ENCODE data around the gene PPIL6.

The PPIL6 gene

DNA sequence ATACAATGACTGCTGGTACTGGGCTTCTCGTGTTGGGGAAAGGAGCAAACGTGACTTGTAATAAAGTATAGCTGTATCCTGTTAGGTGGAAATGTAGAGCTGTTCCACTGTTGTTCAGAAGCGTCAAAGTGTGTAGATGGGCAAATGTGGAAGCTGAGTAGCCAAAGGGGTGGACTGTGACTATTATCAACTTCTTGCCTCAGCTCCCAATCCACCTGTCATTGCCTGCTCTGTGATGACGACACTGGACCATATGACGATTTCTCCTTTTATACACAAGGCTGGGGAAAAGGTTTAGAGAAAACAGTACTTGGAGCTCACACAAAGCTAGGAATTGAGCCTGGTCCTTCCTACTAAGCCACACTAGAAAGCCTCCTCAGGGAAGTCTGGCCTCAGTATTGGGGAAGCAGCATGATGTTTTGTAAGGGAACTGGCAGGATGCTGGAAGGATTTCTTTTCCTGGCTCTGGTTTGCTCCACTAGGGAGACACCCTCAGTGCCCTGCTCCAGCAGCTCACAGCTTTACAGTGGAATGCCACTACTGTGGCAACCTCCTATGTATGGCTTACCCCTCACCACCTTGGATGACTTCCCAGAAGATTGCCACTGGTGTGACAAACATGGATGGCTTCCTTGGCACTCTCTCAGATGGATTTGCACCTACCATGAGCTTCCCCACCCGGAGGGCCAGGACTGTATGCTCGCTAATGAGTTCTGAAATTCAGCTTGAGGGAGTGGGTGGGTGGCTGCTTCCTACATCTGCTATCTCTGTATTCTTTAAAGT, 78.1 kb downstream of the PPIL6 start:
- no peak for DNase-seq (ENCODE audit: low spot score)

DNA sequence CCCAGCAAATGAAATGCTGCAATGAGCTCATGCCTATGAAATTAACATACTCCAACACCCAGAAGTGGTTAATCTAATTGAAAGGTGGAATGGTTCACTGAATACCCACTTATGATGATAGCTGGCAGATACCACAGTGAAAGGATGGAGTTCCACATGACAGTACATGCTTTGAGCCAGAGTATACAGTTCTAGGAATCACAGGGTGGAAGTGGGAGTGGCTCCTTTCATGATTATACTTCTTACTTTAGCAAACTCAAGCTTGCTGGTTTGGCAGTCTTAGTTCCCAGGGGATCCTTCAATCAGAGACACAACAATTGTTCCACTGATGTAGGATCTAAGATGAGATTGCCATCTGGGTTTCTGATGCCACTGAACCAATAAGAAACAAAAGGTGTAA, 79.6 kb downstream of the PPIL6 start:
- no peak for DNase-seq (ENCODE audit: low spot score)

DNA sequence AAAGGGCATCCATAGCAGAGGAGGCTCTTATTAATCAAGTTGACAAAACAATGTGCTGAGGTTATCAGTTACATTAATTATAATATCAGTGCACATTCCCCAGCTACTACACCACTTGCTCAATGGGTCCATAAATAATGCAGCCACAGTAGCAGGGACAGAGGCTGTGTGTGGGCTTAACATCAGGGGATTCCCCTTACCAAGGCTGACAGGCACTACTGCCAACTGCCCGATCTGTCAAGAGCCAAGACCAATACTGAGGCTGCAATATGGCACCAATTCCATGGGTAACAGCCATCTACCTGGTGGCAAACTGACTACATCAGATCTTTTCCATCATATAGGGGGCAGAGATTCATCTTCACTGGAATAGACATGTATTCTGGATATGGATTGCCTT, 80.1 kb downstream of the PPIL6 start:
- DNase-seq (ENCODE audit: low spot score): no peak

DNA sequence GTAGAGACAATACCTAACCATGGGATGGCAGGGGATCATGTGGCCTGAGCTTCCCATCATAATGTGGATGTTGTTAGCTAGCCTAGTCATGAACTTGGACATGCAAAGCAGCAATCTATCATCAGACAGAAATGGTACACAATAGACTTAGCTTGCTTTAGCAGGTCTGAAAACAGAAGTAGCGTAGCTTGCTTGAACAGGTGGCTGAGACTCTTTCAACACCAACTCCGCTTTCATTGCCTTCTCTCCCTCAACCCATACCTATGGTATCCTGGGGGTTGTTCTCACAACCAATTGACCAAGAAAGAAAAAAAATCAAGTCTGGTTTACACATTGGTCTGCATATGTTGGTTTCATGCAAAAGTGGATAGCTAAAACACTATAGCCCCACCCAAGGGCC, 81.2 kb downstream of the PPIL6 start:
- no peak for DNase-seq (ENCODE audit: low spot score)

DNA sequence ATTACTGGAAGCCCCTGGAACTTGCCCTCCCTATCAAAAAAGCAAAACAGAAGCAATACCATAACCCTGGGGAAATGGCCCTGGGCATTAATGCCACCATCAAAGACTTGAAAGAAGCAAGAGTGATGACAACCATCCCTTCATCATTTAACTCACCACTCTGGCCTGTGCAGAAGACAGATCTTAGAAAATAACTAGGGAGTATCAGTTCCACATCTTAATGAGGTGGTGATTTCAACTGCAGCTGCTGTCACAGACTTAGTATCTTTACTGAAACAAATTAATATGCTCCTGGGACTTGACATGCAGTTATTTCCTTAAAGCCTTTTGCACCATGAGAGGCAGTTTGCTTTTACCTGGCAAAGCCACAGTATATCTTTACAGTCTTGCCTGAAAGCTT, 82.2 kb downstream of the PPIL6 start:
- DNase-seq (ENCODE audit: low spot score): no peak

DNA sequence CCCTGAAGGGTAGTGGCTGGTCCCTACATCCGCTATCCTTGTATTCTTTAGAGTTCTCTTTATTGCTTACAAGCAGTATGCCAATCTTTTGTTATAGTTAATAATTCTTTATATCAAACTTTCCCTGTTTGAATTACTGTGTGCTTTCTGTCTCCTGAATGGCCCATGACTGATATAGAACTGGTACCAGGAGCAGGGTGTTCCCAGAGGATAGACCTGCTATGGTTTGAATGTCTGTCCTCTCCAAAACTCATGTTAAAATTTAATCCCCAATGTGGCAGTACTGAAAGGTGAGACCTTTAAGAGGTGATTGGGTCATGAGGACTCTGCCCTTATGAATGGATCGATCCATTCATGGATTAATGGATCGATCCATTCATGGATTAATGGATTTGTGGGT, 84.2 kb downstream of the PPIL6 start:
- DNase-seq (ENCODE audit: low spot score): no peak

DNA sequence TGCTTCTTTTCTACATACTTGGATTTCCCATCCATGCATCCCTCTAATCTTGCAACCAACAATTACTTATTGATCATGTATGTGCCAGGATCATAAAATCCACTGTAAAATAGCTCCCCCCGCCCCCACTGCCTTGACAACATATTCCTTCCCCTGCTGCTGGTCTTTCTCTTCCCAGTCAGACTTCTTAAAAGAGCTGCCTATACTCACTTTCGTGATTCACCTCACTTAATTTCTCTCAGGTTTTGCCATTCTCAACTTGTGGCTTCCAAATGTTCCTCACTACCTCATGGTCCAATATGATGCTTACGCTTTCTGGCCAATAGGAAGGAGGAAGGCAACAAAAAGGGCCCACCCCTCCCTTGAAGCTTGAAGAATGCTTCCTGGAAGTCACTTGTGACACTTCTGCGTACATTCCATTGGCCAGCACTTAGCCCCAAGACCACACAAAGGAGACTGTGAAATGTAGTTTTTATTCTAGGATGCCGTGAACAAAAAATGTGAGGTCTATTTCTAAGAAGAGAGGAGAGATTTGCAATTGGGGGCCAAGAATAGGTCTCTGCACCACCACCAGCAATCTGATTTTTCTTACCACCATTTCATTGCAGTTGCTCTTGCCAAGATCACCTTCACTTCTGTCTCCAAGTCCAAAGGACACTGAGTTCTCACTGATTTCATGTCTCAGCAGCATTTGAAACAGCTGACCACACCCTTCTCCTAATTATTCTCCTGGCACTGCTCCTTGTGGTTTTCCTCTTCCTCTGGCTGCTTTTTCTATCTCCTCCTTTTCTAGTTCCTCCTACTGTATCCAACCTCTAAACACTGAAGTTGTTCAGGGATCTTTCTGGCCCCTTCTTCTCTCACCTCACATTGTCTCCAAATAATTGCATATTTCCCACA, 88.9 kb downstream of the PPIL6 start:
- no peak for DNase-seq (ENCODE audit: low spot score)

DNA sequence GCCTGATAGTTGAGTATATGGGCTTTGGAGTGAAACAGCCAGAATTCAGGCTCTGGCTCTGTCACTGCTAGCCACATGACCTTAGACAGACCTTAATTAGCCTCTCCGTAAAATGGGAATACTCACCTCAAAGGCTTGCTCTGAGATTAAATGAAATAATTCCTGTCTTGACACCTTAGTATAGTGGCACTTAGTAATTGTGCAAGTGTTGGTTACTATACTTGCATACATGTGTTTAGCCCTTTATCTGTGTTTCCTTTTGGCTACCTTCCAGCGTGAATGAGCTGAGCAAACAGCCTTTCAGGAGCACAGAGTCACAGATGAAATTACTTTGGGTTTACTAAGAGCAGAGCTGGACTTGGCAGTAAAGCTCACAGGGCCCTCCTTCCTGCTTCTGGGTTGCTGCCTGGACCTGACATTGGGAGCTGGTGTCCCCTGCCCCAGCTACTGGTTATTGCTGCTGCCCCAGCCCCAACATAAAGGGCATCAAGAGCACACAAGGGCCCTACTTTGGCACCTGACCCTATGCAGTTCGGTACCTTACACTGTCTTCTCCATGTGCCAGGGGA, 90.9 kb downstream of the PPIL6 start:
- peak; percentile 13 for DNase-seq (ENCODE audit: low spot score)

DNA sequence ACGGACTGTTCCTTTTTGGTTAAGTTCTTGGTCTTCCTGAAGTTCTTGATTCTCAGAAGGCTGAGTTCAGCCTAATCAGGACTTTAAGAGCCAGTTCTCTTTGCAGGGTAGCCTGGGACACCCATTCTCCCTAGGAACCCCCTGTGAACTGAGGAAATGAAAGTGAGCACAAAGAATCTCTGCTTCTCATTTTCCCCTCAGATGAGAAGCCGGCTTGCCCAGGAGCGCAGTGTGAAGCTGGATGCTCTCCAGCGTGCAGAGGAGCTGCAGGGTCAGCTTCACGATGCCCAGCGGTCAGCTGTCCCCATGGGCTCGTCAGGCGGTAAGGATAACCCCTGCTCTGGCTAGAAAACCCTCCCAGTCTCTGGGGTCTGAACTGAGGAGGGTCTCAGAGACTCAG, 92.2 kb downstream of the PPIL6 start:
- no peak for DNase-seq (ENCODE audit: low spot score)

DNA sequence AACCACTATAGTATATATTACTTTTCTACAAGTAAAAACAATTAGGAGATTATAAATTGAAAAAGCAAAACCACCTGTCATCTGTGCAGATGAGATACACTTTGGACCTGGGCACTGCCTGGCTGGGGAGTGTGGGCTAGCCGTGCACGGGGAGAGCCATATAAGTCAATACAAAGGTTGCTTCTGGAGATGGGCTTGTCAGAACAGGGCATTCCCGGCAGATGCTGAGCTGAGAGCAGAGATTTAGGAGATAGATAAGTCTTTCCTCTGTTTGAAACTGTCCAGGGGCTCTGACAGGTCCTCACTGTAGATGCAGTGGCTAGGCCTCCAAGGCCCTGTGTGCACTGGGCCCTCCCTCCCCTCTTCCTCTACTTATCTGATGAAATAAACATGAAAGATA, 92.6 kb downstream of the PPIL6 start:
- DNase-seq (ENCODE audit: low spot score): no peak

DNA sequence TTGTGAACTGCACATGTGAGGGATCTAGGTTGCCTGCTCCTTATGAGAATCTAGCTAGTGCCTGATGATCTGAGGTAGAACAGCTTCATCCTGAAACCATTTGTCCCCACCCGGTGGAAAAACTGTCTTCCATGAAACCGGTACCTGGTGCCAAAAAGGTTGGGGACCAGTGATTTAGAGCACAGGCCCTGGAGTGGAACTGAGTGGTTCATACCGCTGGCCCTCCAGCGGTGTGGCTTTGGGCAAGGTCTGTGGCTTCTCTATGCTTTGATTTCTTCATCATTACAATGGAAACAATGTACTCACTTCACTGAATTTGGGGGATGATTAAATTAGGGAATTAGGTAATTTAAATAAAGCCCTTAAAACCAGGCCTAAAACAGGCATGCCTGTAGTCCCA, 94.4 kb downstream of the PPIL6 start:
- no peak for DNase-seq (ENCODE audit: low spot score)

DNA sequence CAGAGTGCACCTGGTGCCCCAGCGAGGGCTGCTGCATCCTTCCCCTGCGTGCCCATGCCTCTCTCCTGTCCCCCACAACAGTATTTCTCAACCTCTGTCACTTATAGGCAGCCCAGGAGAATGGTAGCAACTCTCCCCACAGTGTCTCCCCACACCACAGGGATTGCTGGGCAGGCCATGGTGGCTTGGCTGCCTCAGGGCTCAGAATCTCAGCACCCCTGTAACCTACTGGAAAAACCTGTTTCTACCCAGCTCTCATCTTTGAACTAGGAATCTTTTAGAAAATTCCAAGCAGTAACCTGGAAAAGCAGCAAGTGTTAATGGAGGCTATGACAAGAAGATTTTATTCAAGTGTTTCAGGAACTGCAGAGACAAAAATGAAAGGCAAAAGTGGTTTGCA, 96.2 kb downstream of the PPIL6 start:
- DNase-seq (ENCODE audit: low spot score): no peak

DNA sequence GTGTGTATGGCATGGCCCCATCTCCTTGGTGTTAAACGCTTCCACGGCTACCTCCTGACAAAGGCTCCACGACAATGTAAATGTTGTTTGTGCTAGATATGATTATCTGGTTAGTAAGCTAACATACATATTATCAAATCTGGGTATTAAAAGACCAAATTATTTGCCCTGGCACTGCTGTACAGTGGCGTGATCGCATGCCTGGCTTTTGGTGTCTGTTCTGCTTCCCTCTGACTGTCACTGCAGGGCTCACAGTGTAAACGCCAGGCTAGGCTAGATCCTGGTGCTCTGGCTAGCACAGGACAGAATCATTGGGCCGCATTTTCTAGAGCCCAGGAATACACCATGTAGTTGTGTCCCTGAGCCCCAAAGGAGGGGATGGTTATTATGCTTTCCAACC, 96.9 kb downstream of the PPIL6 start:
- DNase-seq (ENCODE audit: low spot score): no peak

DNA sequence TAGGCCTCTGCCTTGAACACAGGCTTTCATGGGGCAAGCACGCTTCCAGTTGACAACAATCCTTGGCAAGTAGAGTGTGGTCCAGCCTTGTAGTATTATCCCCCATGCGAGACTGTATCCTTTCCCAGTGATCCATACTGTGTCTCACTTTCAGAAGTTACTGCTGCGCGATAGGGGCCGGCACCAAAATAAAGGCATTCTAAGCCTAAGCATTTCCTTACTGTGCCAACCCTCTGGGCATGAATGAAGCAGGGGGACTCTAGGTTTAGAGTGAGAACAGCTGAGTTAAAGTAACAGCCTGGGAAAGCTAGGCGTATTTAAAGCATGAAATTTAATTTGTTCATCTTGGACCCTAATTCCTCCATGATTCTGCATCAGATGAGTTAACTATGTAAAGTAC, 97.5 kb downstream of the PPIL6 start:
- no peak for DNase-seq (ENCODE audit: low spot score)

DNA sequence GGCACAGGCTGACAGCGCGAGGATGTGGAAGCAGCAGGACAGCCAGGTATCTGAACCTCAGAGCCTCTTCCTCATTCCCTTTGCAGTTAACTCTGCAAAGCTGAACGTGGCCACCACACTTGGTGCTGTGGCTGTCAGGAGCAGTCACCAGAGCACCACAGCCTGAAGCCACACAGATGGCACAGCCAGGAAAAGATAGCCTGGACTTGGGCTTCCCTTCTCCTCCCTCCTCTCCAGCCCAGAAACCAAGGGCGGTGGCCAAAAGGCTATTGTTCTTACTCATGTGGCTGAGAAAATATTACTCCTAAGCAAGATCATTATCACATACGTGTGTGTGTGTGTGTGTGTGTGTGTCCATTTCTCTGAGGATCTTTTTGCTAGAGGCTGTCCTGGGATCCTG, 97.9 kb downstream of the PPIL6 start:
- DNase-seq (ENCODE audit: low spot score): no peak

DNA sequence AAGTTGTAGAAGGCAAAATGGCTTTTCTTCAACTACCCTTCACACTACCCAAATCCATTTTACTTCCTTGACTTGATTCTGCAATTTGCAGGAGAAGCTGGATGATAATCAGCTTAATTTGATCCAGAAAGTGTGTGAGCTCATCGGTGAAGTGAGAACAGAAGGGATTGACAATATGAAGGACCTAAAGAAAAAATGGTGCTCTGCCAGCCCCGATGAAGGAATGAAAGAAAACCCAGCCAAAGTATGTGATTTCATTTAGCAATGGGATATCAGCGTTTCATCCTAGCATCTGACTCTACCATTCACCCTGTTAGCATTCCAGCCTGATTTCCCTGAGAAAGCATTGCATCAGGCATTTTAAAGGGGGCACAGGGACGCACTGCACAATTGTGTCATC, 99.6 kb downstream of the PPIL6 start:
- no peak for DNase-seq (ENCODE audit: low spot score)

Data from kidney capillary endothelial cell (primary cell).